MM.1S (cell line): Measurements from ENCODE around the gene ITPR1.

ENCODE experiments used
- DNase-seq: peaks from one replicate; pipeline ENCODE4 v3.0.0-alpha.2; 2015
- H2AFZ ChIP-seq: fragments of 300-600 bp; sonication (generic); 2 replicates; pipeline ENCODE4 v1.6.0; 2016; ENCODE audit warnings: antibody characterized with exemption, low read length
- H3F3A ChIP-seq: fragments of 300-600 bp; sonication (generic); 2 replicates; pipeline ENCODE4 v1.6.1; 2016; ENCODE audit warnings: mild to moderate bottlenecking, antibody characterized with exemption, low read length, moderate library complexity, mixed read lengths; ENCODE audit not compliant: insufficient read depth
- H3K27ac ChIP-seq: fragments of 300-600 bp; sonication (generic); 2 replicates; pipeline ENCODE4 v1.5.1; 2016; ENCODE audit warnings: mild to moderate bottlenecking, low read length
- H3K27me3 ChIP-seq: fragments of 300-600 bp; sonication (generic); replicated peaks from 2 replicates; pipeline ENCODE4 v1.6.0; 2016; ENCODE audit warnings: low read length; ENCODE audit not compliant: insufficient read depth
- H3K36me3 ChIP-seq: fragments of 300-600 bp; sonication (generic); replicated peaks from 2 replicates; pipeline ENCODE4 v1.6.1; 2016; ENCODE audit warnings: mild to moderate bottlenecking, low read length, mixed read lengths; ENCODE audit not compliant: insufficient read depth
- H3K4me1 ChIP-seq: fragments of 300-600 bp; sonication (generic); 2 replicates; pipeline ENCODE4 v1.6.1; 2016; ENCODE audit warnings: low read length, mixed read lengths
- H3K4me2 ChIP-seq: fragments of 300-600 bp; sonication (generic); 2 replicates; pipeline ENCODE4 v1.6.0; 2016; ENCODE audit warnings: low read depth, low read length
- H3K4me3 ChIP-seq: fragments of 300-600 bp; sonication (generic); 2 replicates; pipeline ENCODE4 v1.5.1; 2016; ENCODE audit warnings: low read length, mixed read lengths
- H3K79me2 ChIP-seq: fragments of 300-600 bp; sonication (generic); 2 replicates; pipeline ENCODE4 v1.6.1; 2016; ENCODE audit warnings: mixed run types, low read length, mixed read lengths
- H3K9ac ChIP-seq: fragments of 300-600 bp; sonication (generic); 2 replicates; pipeline ENCODE4 v1.6.1; 2016; ENCODE audit warnings: low read length, mixed read lengths
- H3K9me2 ChIP-seq: fragments of 300-600 bp; sonication (generic); replicated peaks from 2 replicates; pipeline ENCODE4 v1.6.1; 2016; ENCODE audit warnings: mild to moderate bottlenecking, low read length, mixed read lengths; ENCODE audit not compliant: insufficient read depth
- H3K9me3 ChIP-seq: fragments of 300-600 bp; sonication (generic); replicated peaks from 2 replicates; pipeline ENCODE4 v1.6.1; 2016; ENCODE audit warnings: mild to moderate bottlenecking, low read length, mixed read lengths; ENCODE audit not compliant: insufficient read depth
- H4K20me1 ChIP-seq: fragments of 300-600 bp; sonication (generic); 2 replicates; pipeline ENCODE4 v1.6.1; 2016; ENCODE audit warnings: mild to moderate bottlenecking, low read length, moderate library complexity, mixed read lengths; ENCODE audit not compliant: insufficient read depth
- EZH2 ChIP-seq: fragments of 300-600 bp; sonication (generic); optimal IDR thresholded peaks from 2 replicates; pipeline ENCODE3; 2017; ENCODE audit warnings: low read depth, mild to moderate bottlenecking, antibody characterized with exemption, low read length, mixed read lengths
- EZH2phosphoT487 ChIP-seq: fragments of 300-600 bp; sonication (generic); IDR thresholded peaks from 2 replicates; pipeline ENCODE4 v1.6.1; 2018; ENCODE audit warnings: antibody characterized with exemption, low read length
- TF ChIP-seq, protein P1 (sequence below): fragments of 300-600 bp; sonication (generic); IDR thresholded peaks from 2 replicates; pipeline ENCODE4 v1.5.1; 2016; ENCODE audit warnings: antibody characterized with exemption, low read length, mixed read lengths

The ITPR1 gene

DNA sequence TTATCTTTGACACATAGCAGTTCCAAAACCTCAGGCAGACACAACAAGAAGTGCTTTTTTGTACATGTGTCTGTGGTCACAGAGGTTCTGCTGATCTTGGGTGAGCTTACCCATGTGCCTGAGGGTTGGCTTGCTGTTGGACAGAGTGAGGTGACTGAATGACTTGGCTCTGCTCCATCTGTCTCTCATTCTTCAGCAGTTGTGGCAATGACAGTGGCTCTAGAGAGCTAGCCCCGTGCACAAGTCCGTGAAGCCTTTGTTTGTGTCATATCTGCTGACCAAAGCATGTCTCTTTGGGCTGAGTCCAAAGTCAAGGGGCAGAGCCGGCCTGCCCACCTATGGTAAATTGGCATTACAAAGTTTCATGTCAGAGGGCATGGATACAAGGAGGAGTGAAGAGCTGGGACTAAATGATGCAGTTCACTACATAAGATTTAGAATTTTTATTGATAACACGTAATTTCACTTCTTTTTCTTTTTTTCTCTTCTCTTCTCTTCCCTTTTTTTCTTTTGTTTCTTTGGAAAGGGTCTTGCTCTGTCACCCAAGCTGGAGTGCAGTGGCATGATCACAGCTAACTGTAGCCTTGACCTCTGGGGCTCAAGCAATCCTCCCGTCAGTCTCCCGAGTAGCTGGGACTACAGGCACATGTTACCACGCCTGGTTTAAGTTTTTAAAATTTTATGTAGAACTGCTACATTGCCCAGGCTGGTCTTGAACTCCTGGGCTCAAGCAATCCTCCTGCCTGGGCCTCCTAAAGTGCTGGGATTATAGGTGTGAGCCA is 77.9 kb downstream of the ITPR1 start:
- H4K20me1 ChIP-seq: no peaks in the 10 kb centered on the region
- no peak overlapping the region for H2AFZ ChIP-seq
- H3K27ac ChIP-seq: no peak overlapping the region
- DNase-seq: no peak
- H3K4me2 ChIP-seq: no peak overlapping the region
- TF ChIP-seq EZH2phosphoT487: no peak
- no peak for TF ChIP-seq EZH2
- TF ChIP-seq, protein P1, sequence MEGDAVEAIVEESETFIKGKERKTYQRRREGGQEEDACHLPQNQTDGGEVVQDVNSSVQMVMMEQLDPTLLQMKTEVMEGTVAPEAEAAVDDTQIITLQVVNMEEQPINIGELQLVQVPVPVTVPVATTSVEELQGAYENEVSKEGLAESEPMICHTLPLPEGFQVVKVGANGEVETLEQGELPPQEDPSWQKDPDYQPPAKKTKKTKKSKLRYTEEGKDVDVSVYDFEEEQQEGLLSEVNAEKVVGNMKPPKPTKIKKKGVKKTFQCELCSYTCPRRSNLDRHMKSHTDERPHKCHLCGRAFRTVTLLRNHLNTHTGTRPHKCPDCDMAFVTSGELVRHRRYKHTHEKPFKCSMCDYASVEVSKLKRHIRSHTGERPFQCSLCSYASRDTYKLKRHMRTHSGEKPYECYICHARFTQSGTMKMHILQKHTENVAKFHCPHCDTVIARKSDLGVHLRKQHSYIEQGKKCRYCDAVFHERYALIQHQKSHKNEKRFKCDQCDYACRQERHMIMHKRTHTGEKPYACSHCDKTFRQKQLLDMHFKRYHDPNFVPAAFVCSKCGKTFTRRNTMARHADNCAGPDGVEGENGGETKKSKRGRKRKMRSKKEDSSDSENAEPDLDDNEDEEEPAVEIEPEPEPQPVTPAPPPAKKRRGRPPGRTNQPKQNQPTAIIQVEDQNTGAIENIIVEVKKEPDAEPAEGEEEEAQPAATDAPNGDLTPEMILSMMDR: no peak
- H3K9me3 ChIP-seq: no peaks in the 10 kb centered on the region
- no peaks in the 10 kb centered on the region for H3K4me1 ChIP-seq
- H3K4me3 ChIP-seq: no peak overlapping the region
- H3K9me2 ChIP-seq: no peaks in the 10 kb centered on the region
- no peaks in the 10 kb centered on the region for H3K79me2 ChIP-seq
- H3K36me3 ChIP-seq: no peaks in the 10 kb centered on the region
- no peaks in the 10 kb centered on the region for H3K27me3 ChIP-seq
- H3F3A ChIP-seq: no peaks in the 10 kb centered on the region
- H3K9ac ChIP-seq: no peak overlapping the region

DNA sequence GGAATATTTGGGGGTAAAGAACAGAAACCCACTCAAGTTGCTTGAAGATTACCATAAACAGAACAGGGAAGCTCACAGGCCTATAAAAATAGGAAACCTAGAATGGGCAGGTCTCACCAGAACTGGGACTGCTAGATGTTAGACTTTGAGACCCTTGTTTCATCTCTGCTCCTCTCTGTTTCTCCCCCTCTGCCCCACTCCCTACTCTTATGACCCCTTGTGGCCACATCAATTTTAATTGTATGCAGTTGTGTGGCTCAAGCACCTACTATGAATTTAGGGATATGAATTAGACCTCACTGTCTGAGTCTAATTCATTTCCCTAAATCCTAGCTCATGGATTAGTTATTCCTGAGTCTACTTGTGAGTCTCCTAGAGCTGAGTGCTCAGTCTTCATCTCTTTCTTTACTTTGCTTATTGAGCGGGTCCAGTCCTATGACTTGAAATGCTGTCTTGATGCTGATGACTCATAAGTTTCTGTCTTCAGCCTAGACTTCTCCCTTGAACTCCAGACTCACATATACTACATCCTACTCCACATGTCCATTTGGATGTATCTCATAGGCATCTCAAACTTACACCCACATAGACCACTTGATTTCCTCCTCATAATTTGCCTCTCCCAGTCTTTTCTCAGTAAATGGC is 78.7 kb downstream of the ITPR1 start:
- Histone ChIP-seq H3K27ac (no peak overlapping the region), H3K9me2 (no peaks in the 10 kb centered on the region), H4K20me1 (no peaks in the 10 kb centered on the region), H2AFZ (no peak overlapping the region), H3F3A (no peaks in the 10 kb centered on the region), H3K36me3 (no peaks in the 10 kb centered on the region), H3K9ac (no peak overlapping the region), H3K79me2 (no peaks in the 10 kb centered on the region), H3K4me3 (no peak overlapping the region), H3K4me1 (no peaks in the 10 kb centered on the region), H3K4me2 (no peak overlapping the region), H3K9me3 (no peaks in the 10 kb centered on the region), H3K27me3 (no peaks in the 10 kb centered on the region)
- no peak for DNase-seq
- TF ChIP-seq EZH2phosphoT487 (no peak), EZH2 (no peak)
- TF ChIP-seq, protein P1: no peak

DNA sequence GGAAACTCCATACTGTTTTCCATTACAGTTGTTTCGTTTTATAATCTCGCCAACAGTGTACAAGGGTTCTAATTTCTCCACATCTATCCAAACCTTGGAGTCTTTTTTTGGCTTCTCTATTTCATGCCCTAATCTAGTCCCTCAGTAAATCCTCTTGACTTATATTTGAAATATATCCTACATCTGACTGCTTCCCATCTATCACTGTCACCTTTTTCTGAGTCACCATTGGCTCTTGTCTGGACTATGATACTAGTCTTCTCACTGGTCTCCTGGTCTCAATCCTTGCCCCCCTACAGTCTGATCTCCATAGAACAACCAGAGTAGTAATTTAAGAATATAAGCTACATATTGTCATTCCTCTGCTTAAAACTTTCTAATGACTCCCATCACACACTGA is 80.0 kb downstream of the ITPR1 start:
- no peaks in the 10 kb centered on the region for H3K9me2 ChIP-seq
- H2AFZ ChIP-seq: no peak overlapping the region
- no peak overlapping the region for H3K27ac ChIP-seq
- H3K4me3 ChIP-seq: no peak overlapping the region
- no peak for DNase-seq
- H3K9ac ChIP-seq: no peak overlapping the region
- no peaks in the 10 kb centered on the region for H3K36me3 ChIP-seq
- no peaks in the 10 kb centered on the region for H4K20me1 ChIP-seq
- no peaks in the 10 kb centered on the region for H3K27me3 ChIP-seq
- no peaks in the 10 kb centered on the region for H3K4me1 ChIP-seq
- H3K79me2 ChIP-seq: no peaks in the 10 kb centered on the region
- H3K4me2 ChIP-seq: no peak overlapping the region
- no peaks in the 10 kb centered on the region for H3F3A ChIP-seq
- H3K9me3 ChIP-seq: no peaks in the 10 kb centered on the region
- no peak for TF ChIP-seq EZH2phosphoT487
- TF ChIP-seq EZH2: no peak
- TF ChIP-seq, protein P1: no peak
